Panc1 (cell line): ENCODE measurements around the gene MPPED1.

Source experiments
- SIN3A ChIP-seq: IDR thresholded peaks from 2 replicates; pipeline ENCODE4 v1.6.1; 2012; ENCODE audit warnings: low read depth, mild to moderate bottlenecking, low read length, moderate library complexity, borderline replicate concordance; ENCODE audit not compliant: insufficient read depth
- TF ChIP-seq, protein P1 (sequence below): fragments of 450-650 bp; IDR thresholded peaks from 2 replicates; pipeline ENCODE4 v1.5.1; 2017; ENCODE audit warnings: mild to moderate bottlenecking
- TF ChIP-seq, protein P2 (sequence below), 2 experiments: IDR thresholded peaks; 2 replicates each; pipeline ENCODE4 v1.6.1; 2011 to 2012; ENCODE audit warnings: low read depth in 2 of 2, control low read depth in 1 of 2, low read length in 1 of 2, mild to moderate bottlenecking in 1 of 2, moderate library complexity in 1 of 2; ENCODE audit not compliant: insufficient read depth in 1 of 2

DNA sequence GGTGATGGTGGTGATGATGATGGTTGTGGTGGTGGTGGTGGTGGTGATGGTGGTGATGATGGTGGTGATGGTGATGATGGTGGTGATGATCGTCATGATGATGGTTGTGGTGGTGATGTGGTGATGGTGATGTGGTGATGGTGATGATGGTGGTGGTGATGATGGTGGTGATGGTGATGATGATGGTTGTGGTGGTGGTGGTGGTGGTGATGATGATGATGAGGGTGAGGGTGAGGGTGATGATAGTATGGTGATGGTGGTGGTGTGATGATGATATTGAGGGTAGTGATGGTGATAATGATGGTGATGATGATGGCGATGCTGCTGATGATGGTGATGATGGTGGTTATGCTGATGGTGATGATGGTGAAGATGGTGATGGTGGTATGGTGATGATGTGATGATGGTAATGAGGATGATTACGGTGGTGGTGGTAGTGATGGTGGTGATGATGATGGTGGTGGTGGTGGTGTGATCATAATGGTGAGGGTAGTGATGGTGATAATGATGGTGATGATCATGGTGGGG lies 63.8 kb downstream of the MPPED1 start:
- TF ChIP-seq, protein P1, sequence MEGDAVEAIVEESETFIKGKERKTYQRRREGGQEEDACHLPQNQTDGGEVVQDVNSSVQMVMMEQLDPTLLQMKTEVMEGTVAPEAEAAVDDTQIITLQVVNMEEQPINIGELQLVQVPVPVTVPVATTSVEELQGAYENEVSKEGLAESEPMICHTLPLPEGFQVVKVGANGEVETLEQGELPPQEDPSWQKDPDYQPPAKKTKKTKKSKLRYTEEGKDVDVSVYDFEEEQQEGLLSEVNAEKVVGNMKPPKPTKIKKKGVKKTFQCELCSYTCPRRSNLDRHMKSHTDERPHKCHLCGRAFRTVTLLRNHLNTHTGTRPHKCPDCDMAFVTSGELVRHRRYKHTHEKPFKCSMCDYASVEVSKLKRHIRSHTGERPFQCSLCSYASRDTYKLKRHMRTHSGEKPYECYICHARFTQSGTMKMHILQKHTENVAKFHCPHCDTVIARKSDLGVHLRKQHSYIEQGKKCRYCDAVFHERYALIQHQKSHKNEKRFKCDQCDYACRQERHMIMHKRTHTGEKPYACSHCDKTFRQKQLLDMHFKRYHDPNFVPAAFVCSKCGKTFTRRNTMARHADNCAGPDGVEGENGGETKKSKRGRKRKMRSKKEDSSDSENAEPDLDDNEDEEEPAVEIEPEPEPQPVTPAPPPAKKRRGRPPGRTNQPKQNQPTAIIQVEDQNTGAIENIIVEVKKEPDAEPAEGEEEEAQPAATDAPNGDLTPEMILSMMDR = no peak
- TF ChIP-seq SIN3A = no peak
- TF ChIP-seq, protein P2, sequence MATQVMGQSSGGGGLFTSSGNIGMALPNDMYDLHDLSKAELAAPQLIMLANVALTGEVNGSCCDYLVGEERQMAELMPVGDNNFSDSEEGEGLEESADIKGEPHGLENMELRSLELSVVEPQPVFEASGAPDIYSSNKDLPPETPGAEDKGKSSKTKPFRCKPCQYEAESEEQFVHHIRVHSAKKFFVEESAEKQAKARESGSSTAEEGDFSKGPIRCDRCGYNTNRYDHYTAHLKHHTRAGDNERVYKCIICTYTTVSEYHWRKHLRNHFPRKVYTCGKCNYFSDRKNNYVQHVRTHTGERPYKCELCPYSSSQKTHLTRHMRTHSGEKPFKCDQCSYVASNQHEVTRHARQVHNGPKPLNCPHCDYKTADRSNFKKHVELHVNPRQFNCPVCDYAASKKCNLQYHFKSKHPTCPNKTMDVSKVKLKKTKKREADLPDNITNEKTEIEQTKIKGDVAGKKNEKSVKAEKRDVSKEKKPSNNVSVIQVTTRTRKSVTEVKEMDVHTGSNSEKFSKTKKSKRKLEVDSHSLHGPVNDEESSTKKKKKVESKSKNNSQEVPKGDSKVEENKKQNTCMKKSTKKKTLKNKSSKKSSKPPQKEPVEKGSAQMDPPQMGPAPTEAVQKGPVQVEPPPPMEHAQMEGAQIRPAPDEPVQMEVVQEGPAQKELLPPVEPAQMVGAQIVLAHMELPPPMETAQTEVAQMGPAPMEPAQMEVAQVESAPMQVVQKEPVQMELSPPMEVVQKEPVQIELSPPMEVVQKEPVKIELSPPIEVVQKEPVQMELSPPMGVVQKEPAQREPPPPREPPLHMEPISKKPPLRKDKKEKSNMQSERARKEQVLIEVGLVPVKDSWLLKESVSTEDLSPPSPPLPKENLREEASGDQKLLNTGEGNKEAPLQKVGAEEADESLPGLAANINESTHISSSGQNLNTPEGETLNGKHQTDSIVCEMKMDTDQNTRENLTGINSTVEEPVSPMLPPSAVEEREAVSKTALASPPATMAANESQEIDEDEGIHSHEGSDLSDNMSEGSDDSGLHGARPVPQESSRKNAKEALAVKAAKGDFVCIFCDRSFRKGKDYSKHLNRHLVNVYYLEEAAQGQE (IDR thresholded peaks at IDR 0.05; ENCODE audit: insufficient read depth in 1 of 2, low read depth in 2 of 2, low read length in 1 of 2) = no peak
